Mammary epithelial cell (primary cell): Measurements from ENCODE around the gene CRLF2.
"Not testable (repeated sequence)": the region's sequence is repeated elsewhere in the genome, so short reads cannot be mapped to it uniquely, and the experiment has no call there.

ENCODE experiments used
- EZH2 ChIP-seq: IDR thresholded peaks from 2 replicates; pipeline ENCODE4 v1.6.1; 2012; ENCODE audit warnings: low read length, inconsistent platforms, borderline replicate concordance
- TF ChIP-seq, protein P1 (sequence below), 2 donors: IDR thresholded peaks in 1 of 2; conservative IDR thresholded peaks in 1 of 2; 2 replicates each; pipeline ENCODE4 v1.5.1; 2011 to 2012; ENCODE audit warnings: inconsistent platforms in 2 of 2, low read length in 2 of 2, mild to moderate bottlenecking in 2 of 2, control low read depth in 1 of 2, low read depth in 1 of 2; ENCODE audit not compliant: insufficient read depth in 1 of 2; ENCODE audit errors: extremely low read depth in 1 of 2

DNA sequence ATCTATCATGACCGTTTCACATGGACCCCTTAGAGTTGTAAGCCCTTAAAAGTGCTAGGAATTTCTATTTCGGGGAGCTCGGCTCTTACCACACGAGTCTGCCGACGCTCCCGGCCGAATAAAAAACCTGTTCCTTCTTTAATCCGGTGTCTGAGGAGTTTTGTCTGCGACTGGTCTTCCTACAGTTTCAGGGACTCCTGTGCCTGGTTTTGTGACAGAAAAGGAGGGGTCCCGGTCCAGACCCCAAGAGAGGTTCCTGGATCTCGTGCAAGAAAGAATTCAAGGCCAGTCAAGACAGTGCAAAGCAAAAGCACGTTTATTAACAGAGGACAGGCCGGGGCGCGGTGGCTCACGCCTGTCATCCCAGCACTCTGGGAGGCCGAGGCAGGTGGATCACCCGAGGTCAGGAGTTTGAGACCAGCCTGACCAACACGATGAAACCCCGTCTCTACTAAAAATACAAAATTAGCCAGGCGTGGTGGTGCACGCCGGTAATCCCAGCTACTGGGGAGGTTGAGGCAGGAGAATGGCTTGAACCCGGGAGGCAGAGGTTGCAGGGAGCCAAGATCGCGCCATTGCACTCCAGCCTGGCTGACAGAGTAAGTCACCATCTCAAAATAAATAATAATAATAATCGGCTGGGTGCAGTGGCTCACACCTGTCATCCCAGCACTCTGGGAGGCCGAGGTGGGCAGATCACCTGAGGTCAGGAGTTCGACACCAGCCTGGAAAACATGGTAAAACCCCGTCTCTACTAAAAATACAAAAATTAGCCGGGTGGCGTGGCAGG is 35.7 kb downstream of the CRLF2 start:
- TF ChIP-seq, protein P1, sequence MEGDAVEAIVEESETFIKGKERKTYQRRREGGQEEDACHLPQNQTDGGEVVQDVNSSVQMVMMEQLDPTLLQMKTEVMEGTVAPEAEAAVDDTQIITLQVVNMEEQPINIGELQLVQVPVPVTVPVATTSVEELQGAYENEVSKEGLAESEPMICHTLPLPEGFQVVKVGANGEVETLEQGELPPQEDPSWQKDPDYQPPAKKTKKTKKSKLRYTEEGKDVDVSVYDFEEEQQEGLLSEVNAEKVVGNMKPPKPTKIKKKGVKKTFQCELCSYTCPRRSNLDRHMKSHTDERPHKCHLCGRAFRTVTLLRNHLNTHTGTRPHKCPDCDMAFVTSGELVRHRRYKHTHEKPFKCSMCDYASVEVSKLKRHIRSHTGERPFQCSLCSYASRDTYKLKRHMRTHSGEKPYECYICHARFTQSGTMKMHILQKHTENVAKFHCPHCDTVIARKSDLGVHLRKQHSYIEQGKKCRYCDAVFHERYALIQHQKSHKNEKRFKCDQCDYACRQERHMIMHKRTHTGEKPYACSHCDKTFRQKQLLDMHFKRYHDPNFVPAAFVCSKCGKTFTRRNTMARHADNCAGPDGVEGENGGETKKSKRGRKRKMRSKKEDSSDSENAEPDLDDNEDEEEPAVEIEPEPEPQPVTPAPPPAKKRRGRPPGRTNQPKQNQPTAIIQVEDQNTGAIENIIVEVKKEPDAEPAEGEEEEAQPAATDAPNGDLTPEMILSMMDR (conservative IDR thresholded peaks at IDR 0.05 in 1 of 2, IDR thresholded peaks at IDR 0.05 in 1 of 2; ENCODE audit: extremely low read depth in 1 of 2, insufficient read depth in 1 of 2, low read depth in 1 of 2, low read length in 2 of 2) = not testable (repeated sequence)
- TF ChIP-seq EZH2 = not testable (repeated sequence)
